B cell (primary cell): Measurements from ENCODE around the gene PRR32. TPM values are rescaled to one million over a fixed set of nuclear protein-coding genes. Genes with fewer than 3 reads are reported as not detected.

Source experiments
- ATAC-seq: fragments of 200-7000 bp; cut with Tn5 transposase; one replicate; pipeline ENCODE4 v1.10.0; 2021; ENCODE audit warnings: low read depth, mild to moderate bottlenecking, moderate number of reproducible peaks, moderate library complexity
- CTCF ChIA-PET: fragments of 350-600 bp; sonication (Branson Sonifier 250); formaldehyde crosslinking; loops from one replicate; lab custom pipeline; 2021; ENCODE audit warnings: antibody characterized with exemption, inconsistent platforms; lab: Charles Lee
- POLR2A ChIA-PET: fragments of 350-600 bp; sonication (Branson Sonifier 250); formaldehyde crosslinking; loops from one replicate; lab custom pipeline; 2021; ENCODE audit warnings: antibody characterized with exemption; lab: Charles Lee
- DNase-seq: peaks from one replicate; pipeline ENCODE4 v3.0.0; 2013
- H2AFZ ChIP-seq: 2 replicates; pipeline ENCODE4 v1.6.1; 2012; ENCODE audit warnings: mild to moderate bottlenecking, low read depth, low read length; ENCODE audit not compliant: insufficient read depth, poor library complexity, severe bottlenecking
- H3K27ac ChIP-seq, 2 donors: 1 replicate in 1 of 2; 2 replicates in 1 of 2; pipeline ENCODE4 v1.5.1; 2012 to 2013; ENCODE audit warnings: low read length in 2 of 2, mild to moderate bottlenecking in 2 of 2, moderate library complexity in 1 of 2
- H3K27me3 ChIP-seq, 4 experiments: fragments of 200-600 bp in 1 of 4; sonication (generic) in 1 of 4; replicated peaks in 1 of 4; 1 replicate in 2 of 4; 2 replicates in 2 of 4; pipeline versions ENCODE4 v1.6.1 to v1.7.0; 2013 to 2016; ENCODE audit warnings: low read length in 3 of 4, mild to moderate bottlenecking in 2 of 4, mixed read lengths in 1 of 4, moderate library complexity in 1 of 4; ENCODE audit not compliant: insufficient read depth in 4 of 4, control insufficient read depth in 3 of 4; ENCODE audit errors: control extremely low read depth in 1 of 4
- H3K36me3 ChIP-seq, 2 experiments: replicated peaks in 1 of 2; 1 replicate in 1 of 2; 2 replicates in 1 of 2; pipeline versions ENCODE4 v1.6.1 to v1.7.1; 2013; ENCODE audit warnings: low read length in 1 of 2; ENCODE audit not compliant: insufficient read depth in 2 of 2, control insufficient read depth in 1 of 2; ENCODE audit errors: control extremely low read depth in 1 of 2, extremely low read depth in 1 of 2
- H3K4me1 ChIP-seq, 2 donors: fragments of 200-600 bp in 1 of 2; sonication (generic) in 1 of 2; 1 replicate in 1 of 2; 2 replicates in 1 of 2; pipeline versions ENCODE4 v1.5.1 to v1.6.1; 2013 to 2017; ENCODE audit warnings: low read length in 2 of 2; ENCODE audit not compliant: control insufficient read depth in 2 of 2, insufficient read depth in 2 of 2
- H3K4me2 ChIP-seq: replicated peaks from 2 replicates; pipeline ENCODE3; 2012; ENCODE audit warnings: mild to moderate bottlenecking, low read depth, low read length; ENCODE audit not compliant: poor library complexity, severe bottlenecking
- H3K4me3 ChIP-seq, 5 experiments: fragments of 200-600 bp in 1 of 5; sonication (generic) in 1 of 5; 1 replicate in 3 of 5; 2 replicates in 2 of 5; pipeline versions ENCODE4 v1.5.1 to v1.7.0; 2011 to 2016; ENCODE audit warnings: low read length in 4 of 5, mild to moderate bottlenecking in 4 of 5, low read depth in 2 of 5, control low read depth in 1 of 5, moderate library complexity in 1 of 5; ENCODE audit not compliant: insufficient read depth in 1 of 5; ENCODE audit errors: control extremely low read depth in 1 of 5, extremely low read depth in 1 of 5
- H3K79me2 ChIP-seq: fragments of 200-600 bp; sonication (generic); one replicate; pipeline ENCODE4 v1.6.0; 2016; ENCODE audit warnings: low read length; ENCODE audit not compliant: control insufficient read depth, insufficient read depth
- H3K9ac ChIP-seq: fragments of 200-600 bp; sonication (generic); 2 replicates; pipeline ENCODE4 v1.6.1; 2017; ENCODE audit warnings: mild to moderate bottlenecking, low read length, moderate library complexity
- H3K9me3 ChIP-seq, 3 donors: one replicate each; pipeline versions ENCODE4 v1.6.1 to v1.7.1; 2013; ENCODE audit warnings: low read length in 2 of 3; ENCODE audit not compliant: control insufficient read depth in 2 of 3, insufficient read depth in 1 of 3; ENCODE audit errors: control extremely low read depth in 1 of 3
- H4K20me1 ChIP-seq: 2 replicates; pipeline ENCODE4 v1.6.0; 2012; ENCODE audit warnings: mild to moderate bottlenecking, low read length; ENCODE audit not compliant: insufficient read depth, control insufficient read depth, poor library complexity, severe bottlenecking
- H3K27ac Mint-ChIP-seq: one replicate; pipeline ENCODE4 v1.8.0; 2021; ENCODE audit warnings: mixed read lengths
- H3K27me3 Mint-ChIP-seq: one replicate; pipeline ENCODE4 v1.8.0; 2021; ENCODE audit warnings: mixed read lengths
- H3K4me1 Mint-ChIP-seq: one replicate; pipeline ENCODE4 v1.8.0; 2021; ENCODE audit warnings: mixed read lengths
- H3K4me3 Mint-ChIP-seq: one replicate; pipeline ENCODE4 v1.8.0; 2021; ENCODE audit warnings: mixed read lengths
- H3K9me3 Mint-ChIP-seq: one replicate; pipeline ENCODE4 v1.8.0; 2022; ENCODE audit warnings: mixed read lengths; ENCODE audit not compliant: insufficient read depth
- EZH2 ChIP-seq: IDR thresholded peaks from 2 replicates; pipeline ENCODE4 v1.6.1; 2012; ENCODE audit warnings: borderline replicate concordance, low read depth, mild to moderate bottlenecking, moderate library complexity, low read length; ENCODE audit not compliant: insufficient read depth, poor library complexity, severe bottlenecking
- WGBS: methylation state at CpG from one replicate; pipeline ENCODE4 v1.1.5; 2013; ENCODE audit warnings: missing lambda C conversion rate; ENCODE audit not compliant: insufficient coverage; 5-methylcytosine and 5-hydroxymethylcytosine counted together
- intact Hi-C: fragments of 100-400 bp; cut with micrococcal nuclease; formaldehyde crosslinking; loops from one replicate; pipeline ENCODE4 v1.10.0; 2022
- polyA plus RNA-seq: library from polyadenylated mRNA; depleted of rRNA; stranded (reverse); fragments of >200 nt; gene quantifications from 2 replicates; pipeline ENCODE4 v1.2.3, GENCODE V29; 2012
- total RNA-seq, 2 donors: library from RNA; stranded (reverse); fragments of 120-200 nt in 1 of 2; gene quantifications; 1 replicate in 1 of 2; 2 replicates in 1 of 2; pipeline versions ENCODE4 v1.2.3 to v1.2.4, GENCODE V29; 2013 to 2022
- TF ChIP-seq, protein P1 (sequence below): fragments of 200-600 bp; IDR thresholded peaks from one replicate; pipeline ENCODE4 v1.8.0; 2022; ENCODE audit warnings: antibody characterized with exemption, mild to moderate bottlenecking

Gene PRR32
- total and polyA plus RNA-seq, 2 donors (not counting 1 experiment from before 2014, with no cell fraction given), result not detected

DNA sequence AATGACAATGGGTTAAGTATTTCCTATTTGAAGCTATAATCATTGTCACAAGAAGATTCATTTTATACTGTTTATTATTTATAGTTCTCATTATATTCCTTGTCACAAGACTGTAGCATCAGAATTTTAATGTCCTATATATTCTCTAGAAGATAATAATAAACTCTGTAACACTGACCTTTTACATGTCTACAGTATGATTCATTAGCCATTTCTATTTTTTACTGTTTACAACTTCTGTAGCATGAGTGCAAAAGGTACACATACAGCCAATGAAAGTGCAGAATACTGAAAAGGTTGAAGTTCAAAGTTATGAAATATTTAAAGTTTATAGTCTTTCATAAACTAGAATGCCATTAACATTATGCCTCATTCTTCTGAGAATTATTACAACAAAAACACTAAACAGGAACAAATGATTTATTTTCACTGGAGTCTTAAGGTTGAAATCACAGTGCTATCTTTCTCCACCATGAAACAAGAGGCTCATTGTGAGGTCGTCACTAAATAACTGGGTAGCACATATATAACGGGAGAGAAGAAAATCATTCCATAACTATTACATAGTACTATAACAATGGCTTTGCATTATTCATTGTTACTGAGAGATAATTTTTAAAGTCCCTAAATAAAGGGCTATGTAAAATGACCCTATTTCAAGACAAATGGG, 4.9 kb downstream of the PRR32 start:
- Histone ChIP-seq H3K27ac (no peak overlapping the region), H3K4me3 (no peak overlapping the region), H3K4me1 (no peaks in the 10 kb centered on the region), H3K9me3 (no peaks in the 10 kb centered on the region), H2AFZ (no peak overlapping the region), H3K27me3 (no peaks in the 10 kb centered on the region), H4K20me1 (no peaks in the 10 kb centered on the region), H3K9ac (no peak overlapping the region), H3K4me2 (no peak overlapping the region), H3K79me2 (no peaks in the 10 kb centered on the region), H3K36me3 (no peaks in the 10 kb centered on the region)
- CTCF ChIA-PET, result no interaction called here
- WGBS, result no CpG with 5 or more reads among the region's 2 CpGs
- Mint-ChIP-seq H3K27me3 (no peaks in the 10 kb centered on the region), H3K9me3 (no peaks in the 10 kb centered on the region), H3K27ac (no peak overlapping the region), H3K4me1 (no peaks in the 10 kb centered on the region), H3K4me3 (no peak overlapping the region)
- ATAC-seq (no peak), DNase-seq (no peak)
- POLR2A ChIA-PET, result no interaction called here
- TF ChIP-seq EZH2, result no peak
- TF ChIP-seq, protein P1, sequence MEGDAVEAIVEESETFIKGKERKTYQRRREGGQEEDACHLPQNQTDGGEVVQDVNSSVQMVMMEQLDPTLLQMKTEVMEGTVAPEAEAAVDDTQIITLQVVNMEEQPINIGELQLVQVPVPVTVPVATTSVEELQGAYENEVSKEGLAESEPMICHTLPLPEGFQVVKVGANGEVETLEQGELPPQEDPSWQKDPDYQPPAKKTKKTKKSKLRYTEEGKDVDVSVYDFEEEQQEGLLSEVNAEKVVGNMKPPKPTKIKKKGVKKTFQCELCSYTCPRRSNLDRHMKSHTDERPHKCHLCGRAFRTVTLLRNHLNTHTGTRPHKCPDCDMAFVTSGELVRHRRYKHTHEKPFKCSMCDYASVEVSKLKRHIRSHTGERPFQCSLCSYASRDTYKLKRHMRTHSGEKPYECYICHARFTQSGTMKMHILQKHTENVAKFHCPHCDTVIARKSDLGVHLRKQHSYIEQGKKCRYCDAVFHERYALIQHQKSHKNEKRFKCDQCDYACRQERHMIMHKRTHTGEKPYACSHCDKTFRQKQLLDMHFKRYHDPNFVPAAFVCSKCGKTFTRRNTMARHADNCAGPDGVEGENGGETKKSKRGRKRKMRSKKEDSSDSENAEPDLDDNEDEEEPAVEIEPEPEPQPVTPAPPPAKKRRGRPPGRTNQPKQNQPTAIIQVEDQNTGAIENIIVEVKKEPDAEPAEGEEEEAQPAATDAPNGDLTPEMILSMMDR, result no peak
- intact Hi-C loops, result no loop called here

DNA sequence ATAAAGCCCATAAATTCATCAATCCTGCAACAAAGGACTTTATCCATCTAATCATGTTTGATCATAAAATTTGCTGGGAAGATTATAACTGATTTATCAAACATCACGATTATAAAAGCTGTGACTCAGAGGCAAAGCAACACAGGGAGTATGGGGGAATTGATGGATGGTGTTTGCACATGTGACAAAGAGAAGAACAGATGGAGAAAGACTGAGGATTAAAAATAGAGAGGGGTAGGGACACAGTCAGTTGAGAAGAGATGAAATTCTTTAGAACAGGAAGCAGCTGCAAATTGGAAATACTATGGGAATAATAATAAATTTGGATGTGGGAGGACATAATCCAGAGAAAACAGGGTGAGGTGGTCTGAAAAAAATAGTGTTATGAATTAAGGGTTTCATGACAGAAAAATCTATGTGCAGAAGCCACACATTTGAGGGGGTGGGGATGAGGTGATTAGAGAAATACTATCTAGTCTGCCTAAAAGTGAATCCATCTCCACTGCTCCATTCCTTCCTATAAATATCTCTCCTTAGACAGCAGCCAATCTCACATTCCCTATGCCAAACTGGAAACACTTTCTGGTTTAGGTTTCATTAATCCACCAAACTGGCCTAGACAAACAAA, 6.2 kb downstream of the PRR32 start:
- no peaks in the 10 kb centered on the region for H4K20me1 ChIP-seq
- CTCF ChIA-PET, result no interaction called here
- no CpG with 5 or more reads among the region's 1 CpG for WGBS

More for the DNA sequence above, 6.2 kb downstream of the PRR32 start:
- Histone ChIP-seq H3K4me3 (no peak overlapping the region), H3K9me3 (no peaks in the 10 kb centered on the region), H2AFZ (no peak overlapping the region), H3K36me3 (no peaks in the 10 kb centered on the region), H3K4me2 (no peak overlapping the region), H3K27me3 (no peaks in the 10 kb centered on the region), H3K79me2 (no peaks in the 10 kb centered on the region), H3K27ac (no peak overlapping the region), H3K9ac (no peak overlapping the region), H3K4me1 (no peaks in the 10 kb centered on the region)
- no peak for ATAC-seq
- TF ChIP-seq, protein P1, result no peak
- no peak for TF ChIP-seq EZH2
- no peak overlapping the region for H3K4me3 Mint-ChIP-seq
- no peaks in the 10 kb centered on the region for H3K27me3 Mint-ChIP-seq
- H3K9me3 Mint-ChIP-seq, result no peaks in the 10 kb centered on the region
- no peaks in the 10 kb centered on the region for H3K4me1 Mint-ChIP-seq
- no peak overlapping the region for H3K27ac Mint-ChIP-seq
- POLR2A ChIA-PET, result no interaction called here
- no peak for DNase-seq
- intact Hi-C loops, result no loop called here
